ENCODE data around the gene ZBTB2.

ZBTB2 gene

DNA sequence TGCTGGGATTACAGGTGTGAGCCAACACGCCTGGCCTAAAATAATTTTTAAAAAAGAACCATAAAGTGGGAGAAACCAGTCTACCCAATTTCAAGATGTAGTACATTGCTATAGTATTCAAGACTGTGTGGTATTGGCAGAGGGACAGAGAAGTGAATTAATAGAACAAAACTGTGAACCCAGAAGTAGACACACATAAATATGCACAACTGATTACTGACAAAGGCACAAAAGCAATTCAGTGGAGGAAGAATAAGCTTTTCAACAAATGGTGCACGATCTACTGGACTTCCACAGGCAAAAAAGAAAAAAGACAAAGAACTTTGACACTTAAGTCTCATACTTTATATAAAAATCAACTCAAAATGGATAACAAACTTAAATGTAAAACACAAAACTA lies 15.5 kb downstream of the ZBTB2 start:
- Histone ChIP-seq H3K4me3 (ENCODE audit: low read depth, low read length) (no peak overlapping the region), H3K36me3 (ENCODE audit: control insufficient read depth in 2 of 2, insufficient read depth in 1 of 2, low read length in 2 of 2) (peaks cover 5 to 20% of the 10 kb centered on the region in 2 experiments), H3K27ac (ENCODE audit: extremely low read depth, low read depth, low read length) (no peak overlapping the region), H3K4me1 (ENCODE audit: control insufficient read depth, insufficient read depth, low read length) (peaks cover 7% of the 10 kb centered on the region), H3K9me3 (ENCODE audit: control insufficient read depth, insufficient read depth, low read depth, low read length) (no peaks in the 10 kb centered on the region)
- CTCF ChIA-PET, result interaction anchor here (0.7 to 1.8 kb wide), 3 partner anchors 8 to 558 kb away, joined by 3 to 6 read pairs (median 4); no protein-coding TSS in a partner anchor
- POLR2A ChIA-PET, result no interaction called here
- TF ChIP-seq ZNF133 (tag by site-specific recombination; IDR thresholded peaks at IDR 0.05), result no peak
- TF ChIP-seq MZF1 (tag by site-specific recombination; IDR thresholded peaks at IDR 0.05; ENCODE audit: borderline replicate concordance), result no peak
- TF ChIP-seq EGR2 (tag by site-specific recombination; IDR thresholded peaks at IDR 0.05; ENCODE audit: low read depth), result no peak
- TF ChIP-seq ZNF324 (tag by site-specific recombination; IDR thresholded peaks at IDR 0.05), result no peak
- no peak for TF ChIP-seq KLF1 (tag by site-specific recombination; IDR thresholded peaks at IDR 0.05)
- TF ChIP-seq ZNF202 (tag by site-specific recombination; IDR thresholded peaks at IDR 0.05; ENCODE audit: borderline replicate concordance), result no peak
- no peak for TF ChIP-seq ZFP41 (tag by site-specific recombination; IDR thresholded peaks at IDR 0.05; ENCODE audit: borderline replicate concordance)
- TF ChIP-seq ZNF660 (tag by site-specific recombination; IDR thresholded peaks at IDR 0.05), result no peak
- TF ChIP-seq, protein P1, sequence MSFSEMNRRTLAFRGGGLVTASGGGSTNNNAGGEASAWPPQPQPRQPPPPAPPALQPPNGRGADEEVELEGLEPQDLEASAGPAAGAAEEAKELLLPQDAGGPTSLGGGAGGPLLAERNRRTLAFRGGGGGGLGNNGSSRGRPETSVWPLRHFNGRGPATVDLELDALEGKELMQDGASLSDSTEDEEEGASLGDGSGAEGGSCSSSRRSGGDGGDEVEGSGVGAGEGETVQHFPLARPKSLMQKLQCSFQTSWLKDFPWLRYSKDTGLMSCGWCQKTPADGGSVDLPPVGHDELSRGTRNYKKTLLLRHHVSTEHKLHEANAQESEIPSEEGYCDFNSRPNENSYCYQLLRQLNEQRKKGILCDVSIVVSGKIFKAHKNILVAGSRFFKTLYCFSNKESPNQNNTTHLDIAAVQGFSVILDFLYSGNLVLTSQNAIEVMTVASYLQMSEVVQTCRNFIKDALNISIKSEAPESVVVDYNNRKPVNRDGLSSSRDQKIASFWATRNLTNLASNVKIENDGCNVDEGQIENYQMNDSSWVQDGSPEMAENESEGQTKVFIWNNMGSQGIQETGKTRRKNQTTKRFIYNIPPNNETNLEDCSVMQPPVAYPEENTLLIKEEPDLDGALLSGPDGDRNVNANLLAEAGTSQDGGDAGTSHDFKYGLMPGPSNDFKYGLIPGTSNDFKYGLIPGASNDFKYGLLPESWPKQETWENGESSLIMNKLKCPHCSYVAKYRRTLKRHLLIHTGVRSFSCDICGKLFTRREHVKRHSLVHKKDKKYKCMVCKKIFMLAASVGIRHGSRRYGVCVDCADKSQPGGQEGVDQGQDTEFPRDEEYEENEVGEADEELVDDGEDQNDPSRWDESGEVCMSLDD (tag by site-specific recombination; IDR thresholded peaks at IDR 0.05), result no peak
- TF ChIP-seq, protein P2, sequence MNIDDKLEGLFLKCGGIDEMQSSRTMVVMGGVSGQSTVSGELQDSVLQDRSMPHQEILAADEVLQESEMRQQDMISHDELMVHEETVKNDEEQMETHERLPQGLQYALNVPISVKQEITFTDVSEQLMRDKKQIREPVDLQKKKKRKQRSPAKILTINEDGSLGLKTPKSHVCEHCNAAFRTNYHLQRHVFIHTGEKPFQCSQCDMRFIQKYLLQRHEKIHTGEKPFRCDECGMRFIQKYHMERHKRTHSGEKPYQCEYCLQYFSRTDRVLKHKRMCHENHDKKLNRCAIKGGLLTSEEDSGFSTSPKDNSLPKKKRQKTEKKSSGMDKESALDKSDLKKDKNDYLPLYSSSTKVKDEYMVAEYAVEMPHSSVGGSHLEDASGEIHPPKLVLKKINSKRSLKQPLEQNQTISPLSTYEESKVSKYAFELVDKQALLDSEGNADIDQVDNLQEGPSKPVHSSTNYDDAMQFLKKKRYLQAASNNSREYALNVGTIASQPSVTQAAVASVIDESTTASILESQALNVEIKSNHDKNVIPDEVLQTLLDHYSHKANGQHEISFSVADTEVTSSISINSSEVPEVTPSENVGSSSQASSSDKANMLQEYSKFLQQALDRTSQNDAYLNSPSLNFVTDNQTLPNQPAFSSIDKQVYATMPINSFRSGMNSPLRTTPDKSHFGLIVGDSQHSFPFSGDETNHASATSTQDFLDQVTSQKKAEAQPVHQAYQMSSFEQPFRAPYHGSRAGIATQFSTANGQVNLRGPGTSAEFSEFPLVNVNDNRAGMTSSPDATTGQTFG (tag by site-specific recombination; IDR thresholded peaks at IDR 0.05; ENCODE audit: borderline replicate concordance), result no peak
- TF ChIP-seq ZNF23 (tag by site-specific recombination; IDR thresholded peaks at IDR 0.05; ENCODE audit: borderline replicate concordance), result no peak
- TF ChIP-seq ZNF280D (tag by site-specific recombination; IDR thresholded peaks at IDR 0.05), result no peak
- no peak for TF ChIP-seq GLIS2 (tag by site-specific recombination; IDR thresholded peaks at IDR 0.05)
- TF ChIP-seq PRDM2 (tag by site-specific recombination; IDR thresholded peaks at IDR 0.05; ENCODE audit: borderline replicate concordance), result no peak
- TF ChIP-seq ZNF623 (tag by site-specific recombination; IDR thresholded peaks at IDR 0.05), result no peak
- no peak for TF ChIP-seq ZNF239 (tag by site-specific recombination; IDR thresholded peaks at IDR 0.05)
- no peak for TF ChIP-seq ZNF501 (tag by site-specific recombination; IDR thresholded peaks at IDR 0.05)
- TF ChIP-seq, protein P3, sequence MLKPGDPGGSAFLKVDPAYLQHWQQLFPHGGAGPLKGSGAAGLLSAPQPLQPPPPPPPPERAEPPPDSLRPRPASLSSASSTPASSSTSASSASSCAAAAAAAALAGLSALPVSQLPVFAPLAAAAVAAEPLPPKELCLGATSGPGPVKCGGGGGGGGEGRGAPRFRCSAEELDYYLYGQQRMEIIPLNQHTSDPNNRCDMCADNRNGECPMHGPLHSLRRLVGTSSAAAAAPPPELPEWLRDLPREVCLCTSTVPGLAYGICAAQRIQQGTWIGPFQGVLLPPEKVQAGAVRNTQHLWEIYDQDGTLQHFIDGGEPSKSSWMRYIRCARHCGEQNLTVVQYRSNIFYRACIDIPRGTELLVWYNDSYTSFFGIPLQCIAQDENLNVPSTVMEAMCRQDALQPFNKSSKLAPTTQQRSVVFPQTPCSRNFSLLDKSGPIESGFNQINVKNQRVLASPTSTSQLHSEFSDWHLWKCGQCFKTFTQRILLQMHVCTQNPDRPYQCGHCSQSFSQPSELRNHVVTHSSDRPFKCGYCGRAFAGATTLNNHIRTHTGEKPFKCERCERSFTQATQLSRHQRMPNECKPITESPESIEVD (tag by site-specific recombination; IDR thresholded peaks at IDR 0.05), result no peak

Data from HEK293 (cell line).